DND-41 (cell line): ENCODE measurements around the gene RBM42.

Experiments used
- ATAC-seq: fragments of 200-7000 bp; cut with Tn5 transposase; 3 replicates; pipeline ENCODE4 v1.9.1; 2021; ENCODE audit warnings: low read depth; ENCODE audit not compliant: insufficient read depth
- DNase-seq: peaks from one replicate; pipeline ENCODE4 v3.0.0-alpha.2; 2020
- H2AFZ ChIP-seq: 2 replicates; pipeline ENCODE4 v1.6.0; 2012; ENCODE audit warnings: low read depth, low read length
- H3K27ac ChIP-seq: 2 replicates; pipeline ENCODE4 v1.5.1; 2012; ENCODE audit warnings: low read length, inconsistent platforms
- H3K27me3 ChIP-seq: fragments of 200-600 bp; sonication (generic); 2 replicates; pipeline ENCODE4 v1.6.0; 2012; ENCODE audit warnings: low read length, mild to moderate bottlenecking, inconsistent platforms; ENCODE audit not compliant: insufficient read depth, poor library complexity
- H3K36me3 ChIP-seq: 2 replicates; pipeline ENCODE4 v1.5.1; 2012; ENCODE audit warnings: low read length, inconsistent platforms; ENCODE audit not compliant: insufficient read depth
- H3K4me1 ChIP-seq: 2 replicates; pipeline ENCODE4 v1.5.1; 2012; ENCODE audit warnings: mild to moderate bottlenecking, low read length; ENCODE audit not compliant: insufficient read depth
- H3K4me2 ChIP-seq: 2 replicates; pipeline ENCODE4 v1.6.0; 2012; ENCODE audit warnings: mild to moderate bottlenecking, moderate library complexity, low read length, inconsistent platforms; ENCODE audit not compliant: insufficient read depth
- H3K4me3 ChIP-seq, 2 experiments: fragments of 200-600 bp in 1 of 2; shearing (Covaris generic) in 1 of 2; 2 replicates each; pipeline ENCODE4 v1.5.1; 2012 to 2016; ENCODE audit warnings: inconsistent platforms in 2 of 2, low read length in 2 of 2, mild to moderate bottlenecking in 2 of 2, low read depth in 1 of 2, moderate library complexity in 1 of 2
- H3K79me2 ChIP-seq: 2 replicates; pipeline ENCODE4 v1.6.0; 2012; ENCODE audit warnings: low read length, inconsistent platforms; ENCODE audit not compliant: insufficient read depth
- H3K9ac ChIP-seq: 2 replicates; pipeline ENCODE4 v1.6.0; 2012; ENCODE audit warnings: low read depth, mild to moderate bottlenecking, inconsistent platforms, low read length, moderate library complexity
- H3K9me3 ChIP-seq: 2 replicates; pipeline ENCODE4 v1.5.1; 2012; ENCODE audit warnings: low read length, moderate library complexity, mild to moderate bottlenecking, inconsistent platforms; ENCODE audit not compliant: insufficient read depth, severe bottlenecking
- H4K20me1 ChIP-seq: 2 replicates; pipeline ENCODE4 v1.6.0; 2012; ENCODE audit warnings: low read length; ENCODE audit not compliant: insufficient read depth
- CTCF ChIP-seq: IDR thresholded peaks from 2 replicates; pipeline ENCODE4 v1.5.1; 2012; ENCODE audit warnings: borderline replicate concordance, low read length, moderate library complexity, mild to moderate bottlenecking; ENCODE audit not compliant: poor library complexity, severe bottlenecking; ENCODE audit errors: extremely low read depth
- EZH2 ChIP-seq: IDR thresholded peaks from 3 replicates; pipeline ENCODE4 v1.6.1; 2012; ENCODE audit warnings: borderline replicate concordance, low read depth, mild to moderate bottlenecking, moderate library complexity, low read length, inconsistent platforms; ENCODE audit not compliant: severe bottlenecking

Gene RBM42

GRCh38 chr19:35607661-35608060 is 21.2 kb upstream of the RBM42 start:
- no peak overlapping the region for H3K9ac ChIP-seq
- H3K9me3 ChIP-seq, result peaks cover 7% of the 10 kb centered on the region

GRCh38 chr19:35608251-35608650 is 20.6 kb upstream of the RBM42 start:
- ATAC-seq (no peak), DNase-seq (no peak)
- Histone ChIP-seq H3K27me3 (no peaks in the 10 kb centered on the region), H3K36me3 (no peaks in the 10 kb centered on the region), H3K9ac (no peak overlapping the region), H2AFZ (no peak overlapping the region), H4K20me1 (no peaks in the 10 kb centered on the region), H3K4me1 (peaks cover 13% of the 10 kb centered on the region), H3K79me2 (peaks cover 6% of the 10 kb centered on the region), H3K27ac (no peak overlapping the region), H3K4me2 (no peak overlapping the region), H3K4me3 (no peak overlapping the region), H3K9me3 (peaks cover 7% of the 10 kb centered on the region)
- TF ChIP-seq EZH2 (no peak), CTCF (no peak)

More at GRCh38 chr19:35607661-35608060, 21.2 kb upstream of the RBM42 start:
- Histone ChIP-seq H4K20me1 (no peaks in the 10 kb centered on the region), H3K4me3 (no peak overlapping the region), H3K36me3 (no peaks in the 10 kb centered on the region), H3K4me1 (peaks cover 8% of the 10 kb centered on the region), H2AFZ (no peak overlapping the region), H3K4me2 (no peak overlapping the region), H3K27me3 (no peaks in the 10 kb centered on the region), H3K27ac (no peak overlapping the region), H3K79me2 (peaks cover under 1% of the 10 kb centered on the region)
- no peak for TF ChIP-seq EZH2
- no peak for TF ChIP-seq CTCF
- DNase-seq (no peak), ATAC-seq (no peak)

- H2AFZ ChIP-seq, result no peak overlapping the region
- ATAC-seq, result no peak
Observed at GRCh38 chr19:35609851-35610353, 18.9 kb upstream of the RBM42 start.

More at GRCh38 chr19:35609851-35610353, 18.9 kb upstream of the RBM42 start:
- TF ChIP-seq EZH2 (no peak), CTCF (no peak)
- no peak for DNase-seq
- Histone ChIP-seq H3K4me2 (no peak overlapping the region), H3K36me3 (peaks cover 9% of the 10 kb centered on the region), H3K9ac (no peak overlapping the region), H3K9me3 (peaks cover 7% of the 10 kb centered on the region), H3K27ac (no peak overlapping the region), H4K20me1 (no peaks in the 10 kb centered on the region), H3K4me3 (no peak overlapping the region), H3K4me1 (peaks cover 22% of the 10 kb centered on the region), H3K79me2 (peaks cover 15% of the 10 kb centered on the region), H3K27me3 (no peaks in the 10 kb centered on the region)
